DOHH2 (cell line): Measurements from ENCODE around the gene GADD45G.

ENCODE experiments used
- H3F3A ChIP-seq: fragments of 200-600 bp; sonication (generic), shearing (Covaris generic); 2 replicates; pipeline ENCODE4 v1.6.0; 2016; ENCODE audit warnings: antibody characterized with exemption, mild to moderate bottlenecking; ENCODE audit not compliant: control insufficient read depth, insufficient read depth
- H3K27ac ChIP-seq: fragments of 200-600 bp; sonication (generic); 2 replicates; pipeline ENCODE4 v1.5.1; 2014; ENCODE audit warnings: low read depth, mild to moderate bottlenecking, low read length, moderate library complexity
- H3K27me3 ChIP-seq: fragments of 200-600 bp; sonication (generic); 2 replicates; pipeline ENCODE4 v1.6.1; 2014; ENCODE audit warnings: mild to moderate bottlenecking, low read length, mixed read lengths; ENCODE audit not compliant: control insufficient read depth
- H3K36me3 ChIP-seq: fragments of 200-600 bp; sonication (generic); 2 replicates; pipeline ENCODE4 v1.6.1; 2014; ENCODE audit warnings: mild to moderate bottlenecking, low read length, moderate library complexity, mixed read lengths; ENCODE audit not compliant: control insufficient read depth
- H3K4me1 ChIP-seq: fragments of 200-600 bp; sonication (generic); 2 replicates; pipeline ENCODE4 v1.6.1; 2014; ENCODE audit warnings: mild to moderate bottlenecking, low read length, mixed read lengths; ENCODE audit not compliant: control insufficient read depth
- H3K4me2 ChIP-seq: fragments of 200-600 bp; sonication (generic); 2 replicates; pipeline ENCODE4 v1.6.0; 2014; ENCODE audit warnings: mild to moderate bottlenecking, low read length, moderate library complexity
- H3K4me3 ChIP-seq: fragments of 200-600 bp; sonication (generic); 2 replicates; pipeline ENCODE4 v1.5.1; 2014; ENCODE audit warnings: mild to moderate bottlenecking, low read length, mixed read lengths
- H3K79me2 ChIP-seq: fragments of 200-600 bp; sonication (generic); 2 replicates; pipeline ENCODE4 v1.6.1; 2014; ENCODE audit warnings: mild to moderate bottlenecking, low read length, mixed read lengths; ENCODE audit not compliant: control insufficient read depth
- H3K9me2 ChIP-seq: fragments of 200-600 bp; sonication (generic); replicated peaks from 2 replicates; pipeline ENCODE4 v1.6.1; 2014; ENCODE audit warnings: mild to moderate bottlenecking, low read length, mixed read lengths; ENCODE audit not compliant: control insufficient read depth
- H3K9me3 ChIP-seq: fragments of 200-600 bp; sonication (generic); 2 replicates; pipeline ENCODE4 v1.6.1; 2014; ENCODE audit warnings: antibody characterized with exemption, low read length, mixed read lengths; ENCODE audit not compliant: control insufficient read depth, insufficient read depth
- H4K20me1 ChIP-seq: fragments of 200-600 bp; sonication (generic); 2 replicates; pipeline ENCODE4 v1.6.0; 2014; ENCODE audit warnings: low read depth, mild to moderate bottlenecking, antibody characterized with exemption, low read length, moderate library complexity; ENCODE audit not compliant: control insufficient read depth, insufficient read depth
- CTCF ChIP-seq: fragments of 200-600 bp; sonication (generic); IDR thresholded peaks from one replicate; pipeline ENCODE4 v1.5.1; 2014; ENCODE audit warnings: antibody characterized with exemption, mild to moderate bottlenecking, low read depth, low read length; ENCODE audit not compliant: poor library complexity, severe bottlenecking
- EZH2phosphoT487 ChIP-seq: fragments of 200-600 bp; sonication (generic); IDR thresholded peaks from 2 replicates; pipeline ENCODE4 v1.6.1; 2017; ENCODE audit warnings: borderline replicate concordance, mild to moderate bottlenecking, antibody characterized with exemption, low read length, moderate library complexity, mixed read lengths

GADD45G gene

GRCh38 chr9:89628601-89629000 lies 23.8 kb downstream of the GADD45G start:
- no peak overlapping the region for H3K4me2 ChIP-seq
- H3K27me3 ChIP-seq: no peaks in the 10 kb centered on the region
- H3K36me3 ChIP-seq: no peaks in the 10 kb centered on the region
- H3K27ac ChIP-seq: no peak overlapping the region
- no peaks in the 10 kb centered on the region for H3F3A ChIP-seq
- no peaks in the 10 kb centered on the region for H3K9me2 ChIP-seq
- no peak overlapping the region for H3K4me3 ChIP-seq
- H4K20me1 ChIP-seq: peaks cover 3% of the 10 kb centered on the region; the same call in 1 of the 2 replicates
- no peaks in the 10 kb centered on the region for H3K9me3 ChIP-seq
- H3K79me2 ChIP-seq: no peaks in the 10 kb centered on the region
- no peaks in the 10 kb centered on the region for H3K4me1 ChIP-seq
- TF ChIP-seq EZH2phosphoT487 (no peak), CTCF (no peak)

- no peaks in the 10 kb centered on the region for H3K4me1 ChIP-seq
- no peaks in the 10 kb centered on the region for H3K27me3 ChIP-seq
- TF ChIP-seq CTCF (no peak), EZH2phosphoT487 (no peak)
- no peaks in the 10 kb centered on the region for H3K9me2 ChIP-seq
- no peak overlapping the region for H3K27ac ChIP-seq
- H3K4me3 ChIP-seq: no peak overlapping the region
- H3K4me2 ChIP-seq: no peak overlapping the region
- no peaks in the 10 kb centered on the region for H3K79me2 ChIP-seq
- H3K36me3 ChIP-seq: no peaks in the 10 kb centered on the region
- no peaks in the 10 kb centered on the region for H3F3A ChIP-seq
- H3K9me3 ChIP-seq: no peaks in the 10 kb centered on the region
- H4K20me1 ChIP-seq: peaks cover 3% of the 10 kb centered on the region; the same call in 1 of the 2 replicates
Observed at GRCh38 chr9:89629081-89629976, 24.5 kb downstream of the GADD45G start.

GRCh38 chr9:89630508-89630907 lies 25.7 kb downstream of the GADD45G start:
- no peaks in the 10 kb centered on the region for H3K79me2 ChIP-seq
- H3K9me3 ChIP-seq: no peaks in the 10 kb centered on the region
- peaks cover 3% of the 10 kb centered on the region; the same call in 1 of the 2 replicates for H4K20me1 ChIP-seq
- no peaks in the 10 kb centered on the region for H3K4me1 ChIP-seq
- H3K9me2 ChIP-seq: no peaks in the 10 kb centered on the region
- TF ChIP-seq EZH2phosphoT487: no peak
- no peak for TF ChIP-seq CTCF
- no peaks in the 10 kb centered on the region for H3K27me3 ChIP-seq
- H3K27ac ChIP-seq: no peak overlapping the region
- no peak overlapping the region for H3K4me2 ChIP-seq
- no peaks in the 10 kb centered on the region for H3K36me3 ChIP-seq
- no peak overlapping the region for H3K4me3 ChIP-seq
- H3F3A ChIP-seq: no peaks in the 10 kb centered on the region
